Loucy (cell line): ENCODE results near the gene UTP11.

Experiments used
- EZH2phosphoT487 ChIP-seq: fragments of 200-600 bp; IDR thresholded peaks from 2 replicates; pipeline ENCODE4 v1.6.1; 2018; ENCODE audit warnings: antibody characterized with exemption, mild to moderate bottlenecking, moderate library complexity, borderline replicate concordance
- TF ChIP-seq, protein P1 (sequence below): fragments of 200-600 bp; sonication (generic); conservative IDR thresholded peaks from 2 replicates; pipeline ENCODE4 v1.5.1; 2014; ENCODE audit warnings: mild to moderate bottlenecking, antibody characterized with exemption, low read length

DNA sequence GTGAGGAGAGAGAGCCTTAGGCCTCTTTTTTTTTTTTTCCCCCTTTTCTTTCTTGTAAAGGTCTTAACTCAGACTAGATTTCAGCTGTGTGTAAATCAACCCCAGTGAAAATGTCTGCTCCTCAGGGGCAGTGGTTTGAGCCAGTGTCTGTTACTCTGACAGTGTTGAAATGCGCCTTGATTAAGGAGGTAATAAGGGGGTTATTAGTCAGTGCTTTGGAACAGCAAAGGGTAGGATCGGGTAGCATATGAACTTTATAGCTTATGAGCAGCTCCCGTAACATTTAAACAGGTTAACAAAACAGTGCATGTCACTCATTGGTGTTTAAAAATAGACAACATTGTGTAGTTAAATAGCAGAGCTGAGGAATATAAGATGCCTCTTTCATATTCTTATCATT lies 10.3 kb downstream of the UTP11 start:
- TF ChIP-seq, protein P1, sequence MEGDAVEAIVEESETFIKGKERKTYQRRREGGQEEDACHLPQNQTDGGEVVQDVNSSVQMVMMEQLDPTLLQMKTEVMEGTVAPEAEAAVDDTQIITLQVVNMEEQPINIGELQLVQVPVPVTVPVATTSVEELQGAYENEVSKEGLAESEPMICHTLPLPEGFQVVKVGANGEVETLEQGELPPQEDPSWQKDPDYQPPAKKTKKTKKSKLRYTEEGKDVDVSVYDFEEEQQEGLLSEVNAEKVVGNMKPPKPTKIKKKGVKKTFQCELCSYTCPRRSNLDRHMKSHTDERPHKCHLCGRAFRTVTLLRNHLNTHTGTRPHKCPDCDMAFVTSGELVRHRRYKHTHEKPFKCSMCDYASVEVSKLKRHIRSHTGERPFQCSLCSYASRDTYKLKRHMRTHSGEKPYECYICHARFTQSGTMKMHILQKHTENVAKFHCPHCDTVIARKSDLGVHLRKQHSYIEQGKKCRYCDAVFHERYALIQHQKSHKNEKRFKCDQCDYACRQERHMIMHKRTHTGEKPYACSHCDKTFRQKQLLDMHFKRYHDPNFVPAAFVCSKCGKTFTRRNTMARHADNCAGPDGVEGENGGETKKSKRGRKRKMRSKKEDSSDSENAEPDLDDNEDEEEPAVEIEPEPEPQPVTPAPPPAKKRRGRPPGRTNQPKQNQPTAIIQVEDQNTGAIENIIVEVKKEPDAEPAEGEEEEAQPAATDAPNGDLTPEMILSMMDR = no peak
- no peak for TF ChIP-seq EZH2phosphoT487
